Loucy (cell line): ENCODE measurements around the gene TACO1.

Experiments
- EZH2phosphoT487 ChIP-seq: fragments of 200-600 bp; IDR thresholded peaks from 2 replicates; pipeline ENCODE4 v1.6.1; 2018; ENCODE audit warnings: antibody characterized with exemption, mild to moderate bottlenecking, moderate library complexity, borderline replicate concordance
- TF ChIP-seq, protein P1 (sequence below): fragments of 200-600 bp; sonication (generic); conservative IDR thresholded peaks from 2 replicates; pipeline ENCODE4 v1.5.1; 2014; ENCODE audit warnings: mild to moderate bottlenecking, antibody characterized with exemption, low read length

GRCh38 chr17:63621229-63621683 lies 20.6 kb downstream of the TACO1 start:
- TF ChIP-seq, protein P1, sequence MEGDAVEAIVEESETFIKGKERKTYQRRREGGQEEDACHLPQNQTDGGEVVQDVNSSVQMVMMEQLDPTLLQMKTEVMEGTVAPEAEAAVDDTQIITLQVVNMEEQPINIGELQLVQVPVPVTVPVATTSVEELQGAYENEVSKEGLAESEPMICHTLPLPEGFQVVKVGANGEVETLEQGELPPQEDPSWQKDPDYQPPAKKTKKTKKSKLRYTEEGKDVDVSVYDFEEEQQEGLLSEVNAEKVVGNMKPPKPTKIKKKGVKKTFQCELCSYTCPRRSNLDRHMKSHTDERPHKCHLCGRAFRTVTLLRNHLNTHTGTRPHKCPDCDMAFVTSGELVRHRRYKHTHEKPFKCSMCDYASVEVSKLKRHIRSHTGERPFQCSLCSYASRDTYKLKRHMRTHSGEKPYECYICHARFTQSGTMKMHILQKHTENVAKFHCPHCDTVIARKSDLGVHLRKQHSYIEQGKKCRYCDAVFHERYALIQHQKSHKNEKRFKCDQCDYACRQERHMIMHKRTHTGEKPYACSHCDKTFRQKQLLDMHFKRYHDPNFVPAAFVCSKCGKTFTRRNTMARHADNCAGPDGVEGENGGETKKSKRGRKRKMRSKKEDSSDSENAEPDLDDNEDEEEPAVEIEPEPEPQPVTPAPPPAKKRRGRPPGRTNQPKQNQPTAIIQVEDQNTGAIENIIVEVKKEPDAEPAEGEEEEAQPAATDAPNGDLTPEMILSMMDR = no peak
- no peak for TF ChIP-seq EZH2phosphoT487
